ENCODE results near the gene PBX1.

GRCh38 chr1:164515711-164516331, 43.2 kb upstream of the PBX1 start:
- TF ChIP-seq POLR2A (IDR thresholded peaks at IDR 0.05) (no peak), CTCF (IDR thresholded peaks at IDR 0.05) (no peak), POLR2AphosphoS5 (IDR thresholded peaks at IDR 0.05) (no peak)
